CD14-positive monocyte (primary cell): ENCODE data around the gene TACC2. TPM values are rescaled to one million over a fixed set of nuclear protein-coding genes. Genes with fewer than 3 reads are reported as not detected.

Experiments used
- DNase-seq, 3 donors: peaks; one replicate each; pipeline ENCODE4 v3.0.0-alpha.2; 2011 to 2022
- H2AFZ ChIP-seq: 2 replicates; pipeline ENCODE4 v1.6.0; 2012; ENCODE audit warnings: mild to moderate bottlenecking, low read depth, low read length, inconsistent platforms; ENCODE audit not compliant: insufficient read depth, poor library complexity, severe bottlenecking
- H3K27ac ChIP-seq, 2 donors: 1 replicate in 1 of 2; 2 replicates in 1 of 2; pipeline ENCODE4 v1.5.1; 2012 to 2013; ENCODE audit warnings: low read length in 2 of 2, control low read depth in 1 of 2, inconsistent platforms in 1 of 2, low read depth in 1 of 2, mild to moderate bottlenecking in 1 of 2
- H3K27me3 ChIP-seq, 2 donors: one replicate each; pipeline versions ENCODE4 v1.6.0 to v1.6.1; 2011 to 2013; ENCODE audit warnings: low read length in 2 of 2; ENCODE audit not compliant: control insufficient read depth in 2 of 2, insufficient read depth in 2 of 2
- H3K36me3 ChIP-seq, 2 donors: replicated peaks in 1 of 2; 1 replicate in 1 of 2; 2 replicates in 1 of 2; pipeline versions ENCODE4 v1.5.1 to v1.6.1; 2012 to 2013; ENCODE audit warnings: low read length in 2 of 2, control low read depth in 1 of 2, inconsistent platforms in 1 of 2, mild to moderate bottlenecking in 1 of 2; ENCODE audit not compliant: insufficient read depth in 2 of 2, control insufficient read depth in 1 of 2
- H3K4me1 ChIP-seq, 2 donors: 1 replicate in 1 of 2; 2 replicates in 1 of 2; pipeline versions ENCODE4 v1.5.1 to v1.6.1; 2012 to 2013; ENCODE audit warnings: low read length in 2 of 2, control low read depth in 1 of 2, inconsistent platforms in 1 of 2, mild to moderate bottlenecking in 1 of 2, moderate library complexity in 1 of 2; ENCODE audit not compliant: insufficient read depth in 2 of 2, control insufficient read depth in 1 of 2
- H3K4me2 ChIP-seq: replicated peaks from 2 replicates; pipeline ENCODE3; 2012; ENCODE audit warnings: low read length, moderate library complexity, mild to moderate bottlenecking; ENCODE audit not compliant: poor library complexity, severe bottlenecking; ENCODE audit errors: extremely low read depth
- H3K4me3 ChIP-seq, 3 experiments: fragments of 200-600 bp in 1 of 3; sonication (generic) in 1 of 3; replicated peaks in 1 of 3; 1 replicate in 2 of 3; 2 replicates in 1 of 3; pipeline ENCODE4 v1.5.1; 2011 to 2013; ENCODE audit warnings: low read length in 3 of 3, mild to moderate bottlenecking in 3 of 3, control low read depth in 2 of 3, low read depth in 2 of 3, inconsistent platforms in 1 of 3, moderate library complexity in 1 of 3
- H3K79me2 ChIP-seq: 2 replicates; pipeline ENCODE4 v1.6.0; 2012; ENCODE audit warnings: mild to moderate bottlenecking, control low read depth, inconsistent platforms, low read length, moderate library complexity; ENCODE audit not compliant: insufficient read depth
- H3K9ac ChIP-seq: 2 replicates; pipeline ENCODE4 v1.6.0; 2017; ENCODE audit warnings: low read length, mild to moderate bottlenecking; ENCODE audit not compliant: insufficient read depth, poor library complexity, severe bottlenecking
- H3K9me3 ChIP-seq, 2 donors: replicated peaks in 1 of 2; 1 replicate in 1 of 2; 2 replicates in 1 of 2; pipeline versions ENCODE4 v1.5.1 to v1.6.1; 2012 to 2013; ENCODE audit warnings: low read length in 2 of 2, control low read depth in 1 of 2; ENCODE audit not compliant: control insufficient read depth in 1 of 2, insufficient read depth in 1 of 2
- H4K20me1 ChIP-seq: 2 replicates; pipeline ENCODE4 v1.6.0; 2012; ENCODE audit warnings: mild to moderate bottlenecking, low read length, control low read depth, moderate library complexity; ENCODE audit not compliant: insufficient read depth
- H3K27ac Mint-ChIP-seq, 7 donors: one replicate each; pipeline ENCODE4 v1.8.0; 2020; ENCODE audit warnings: mild to moderate bottlenecking in 7 of 7, mixed read lengths in 7 of 7, moderate library complexity in 6 of 7, inconsistent platforms in 2 of 7
- H3K27me3 Mint-ChIP-seq, 3 donors: one replicate each; pipeline ENCODE4 v1.8.0; 2021 to 2022; ENCODE audit warnings: low read depth in 3 of 3, mild to moderate bottlenecking in 3 of 3, mixed read lengths in 3 of 3, moderate library complexity in 3 of 3, inconsistent platforms in 1 of 3
- H3K36me3 Mint-ChIP-seq, 2 donors: one replicate each; pipeline ENCODE4 v1.8.0; 2020; ENCODE audit warnings: mixed read lengths in 2 of 2, inconsistent platforms in 1 of 2, mild to moderate bottlenecking in 1 of 2
- H3K4me1 Mint-ChIP-seq: one replicate; pipeline ENCODE4 v1.8.0; 2020; ENCODE audit warnings: mild to moderate bottlenecking, mixed read lengths
- H3K4me3 Mint-ChIP-seq, 2 donors: one replicate each; pipeline ENCODE4 v1.8.0; 2020; ENCODE audit warnings: mild to moderate bottlenecking in 2 of 2, mixed read lengths in 2 of 2, moderate library complexity in 1 of 2
- H3K9me3 Mint-ChIP-seq, 7 donors: one replicate each; pipeline ENCODE4 v1.8.0; 2020 to 2022; ENCODE audit warnings: mixed read lengths in 7 of 7, mild to moderate bottlenecking in 6 of 7, moderate library complexity in 6 of 7, inconsistent platforms in 2 of 7
- CTCF ChIP-seq: fragments of 200-600 bp; IDR thresholded peaks from one replicate; pipeline ENCODE4 v1.8.0; 2022; ENCODE audit warnings: antibody characterized with exemption, mild to moderate bottlenecking
- WGBS: methylation state at CpG from one replicate; pipeline ENCODE4 v1.1.5; 2013; ENCODE audit warnings: missing lambda C conversion rate; ENCODE audit not compliant: insufficient coverage; 5-methylcytosine and 5-hydroxymethylcytosine counted together
- intact Hi-C, 2 donors: fragments of 100-400 bp; cut with micrococcal nuclease; formaldehyde crosslinking; loops; one replicate each; pipeline versions ENCODE4 v1.15.0 to v1.15.1; 2023
- polyA plus RNA-seq, 3 donors: library from polyadenylated mRNA; depleted of rRNA in 1 of 3; unstranded in 2 of 3; stranded (reverse) in 1 of 3; fragments of 300-500 nt in 2 of 3; fragments of >200 nt in 1 of 3; fragmentation: Illumina TruSeq in 2 of 3; gene quantifications; 1 replicate in 2 of 3; 2 replicates in 1 of 3; pipeline ENCODE4 v1.2.3, GENCODE V29; 2012 to 2021

Gene TACC2
- polyA plus RNA-seq, 3 donors = 0.03 TPM; not detected in 2

GRCh38 chr10:122258136-122259074 lies 269.4 kb downstream of the TACC2 start:
- no peak overlapping the region for H3K9ac ChIP-seq
- no peak overlapping the region for H2AFZ ChIP-seq
- H3K9me3 ChIP-seq = peaks cover 0 to 3% of the 10 kb centered on the region in 2 donors
- intact Hi-C loops = no loop called here
- H3K79me2 ChIP-seq = no peaks in the 10 kb centered on the region
- H3K27me3 Mint-ChIP-seq = peaks cover 6 to 16% (median 12%) of the 10 kb centered on the region in 3 donors
- 87% methylated on average over 13 of the region's 25 CpGs for WGBS
- no peak overlapping the region for H3K27ac Mint-ChIP-seq
- H3K36me3 ChIP-seq = no peaks in the 10 kb centered on the region
- no peaks in the 10 kb centered on the region for H3K27me3 ChIP-seq
- no peak overlapping the region for H3K4me2 ChIP-seq
- no peaks in the 10 kb centered on the region for H3K4me1 ChIP-seq
- TF ChIP-seq CTCF = no peak
- no peaks in the 10 kb centered on the region for H3K36me3 Mint-ChIP-seq
- H3K9me3 Mint-ChIP-seq = peaks cover 0 to 16% (median 6%) of the 10 kb centered on the region in 7 donors
- no peak overlapping the region for H3K4me3 Mint-ChIP-seq
- H3K27ac ChIP-seq = no peak overlapping the region
- no peak for DNase-seq
- no peaks in the 10 kb centered on the region for H3K4me1 Mint-ChIP-seq
- H4K20me1 ChIP-seq = no peaks in the 10 kb centered on the region
- H3K4me3 ChIP-seq = no peak overlapping the region

DNA sequence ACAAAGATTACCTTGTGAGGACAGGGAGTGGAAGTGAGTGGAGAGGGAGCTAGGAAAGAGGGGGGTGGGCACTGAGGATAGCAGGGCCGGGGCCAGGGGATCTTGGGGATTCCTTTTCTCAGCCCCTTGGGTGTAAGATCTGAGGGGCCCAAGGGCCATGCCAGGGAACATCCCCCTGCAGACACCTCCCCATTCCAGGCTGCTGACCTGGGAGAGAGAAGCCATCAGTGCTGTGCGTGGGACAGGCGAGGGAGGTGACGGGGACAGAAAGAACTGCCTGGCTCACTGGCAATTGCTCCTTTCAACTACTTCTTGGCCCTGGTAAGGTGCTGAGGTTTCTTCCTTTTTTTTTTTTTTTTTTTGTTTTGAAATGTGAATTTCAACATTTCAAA lies 270.1 kb downstream of the TACC2 start:
- WGBS = no CpG with 5 or more reads among the region's 4 CpGs
- Histone ChIP-seq H3K9me3 (peaks cover 0 to 3% of the 10 kb centered on the region in 2 donors), H3K4me2 (no peak overlapping the region), H3K27ac (no peak overlapping the region), H3K4me1 (no peaks in the 10 kb centered on the region), H2AFZ (no peak overlapping the region), H4K20me1 (no peaks in the 10 kb centered on the region), H3K4me3 (no peak overlapping the region), H3K9ac (no peak overlapping the region), H3K79me2 (no peaks in the 10 kb centered on the region), H3K36me3 (no peaks in the 10 kb centered on the region), H3K27me3 (no peaks in the 10 kb centered on the region)
- DNase-seq = no peak
- no peak overlapping the region for H3K4me3 Mint-ChIP-seq
- H3K36me3 Mint-ChIP-seq = no peaks in the 10 kb centered on the region
- H3K4me1 Mint-ChIP-seq = no peaks in the 10 kb centered on the region
- peaks cover 7 to 17% (median 15%) of the 10 kb centered on the region in 3 donors for H3K27me3 Mint-ChIP-seq
- H3K27ac Mint-ChIP-seq = no peak overlapping the region
- H3K9me3 Mint-ChIP-seq = peaks cover 0 to 19% (median 7%) of the 10 kb centered on the region in 7 donors
- intact Hi-C loops = no loop called here
- TF ChIP-seq CTCF = no peak
